GM12878 (cell line): ENCODE data around the gene AGTRAP.

Experiments
- EP300 ChIP-seq, 2 experiments: fragments of 150-350 bp in 1 of 2; IDR thresholded peaks; 2 replicates each; pipeline ENCODE4 v1.6.1; 2011 to 2012; ENCODE audit warnings: low read depth in 2 of 2, low read length in 2 of 2, borderline replicate concordance in 1 of 2, improper control_type of control experiment in 1 of 2, inconsistent platforms in 1 of 2; ENCODE audit not compliant: control insufficient read depth in 1 of 2
- KDM1A ChIP-seq: fragments of 200-600 bp; sonication (generic); IDR thresholded peaks from 2 replicates; pipeline ENCODE4 v1.6.1; 2016; ENCODE audit warnings: borderline replicate concordance
- TCF7 ChIP-seq: IDR thresholded peaks from 2 replicates; pipeline ENCODE4 v1.6.1; 2014; ENCODE audit warnings: antibody characterized with exemption, borderline replicate concordance
- ZNF274 ChIP-seq: IDR thresholded peaks from one replicate; pipeline ENCODE4 v1.8.0; 2011; ENCODE audit not compliant: insufficient read length, insufficient read depth
- TF ChIP-seq, protein P1 (sequence below), 3 experiments: IDR thresholded peaks in 2 of 3; conservative IDR thresholded peaks in 1 of 3; 2 replicates each; pipeline ENCODE4 v1.5.1; 2011; ENCODE audit warnings: low read depth in 3 of 3, low read length in 3 of 3, mild to moderate bottlenecking in 3 of 3, control low read depth in 2 of 3, moderate library complexity in 2 of 3, inconsistent platforms in 1 of 3, mixed read lengths in 1 of 3; ENCODE audit not compliant: control insufficient read depth in 2 of 3, insufficient read depth in 1 of 3; ENCODE audit errors: extremely low read depth in 1 of 3
- TF ChIP-seq, protein P2 (sequence below): IDR thresholded peaks from 2 replicates; pipeline ENCODE4 v1.6.1; 2011; ENCODE audit warnings: low read depth, mild to moderate bottlenecking, low read length, moderate library complexity, borderline replicate concordance; ENCODE audit errors: extremely low read depth
- TF ChIP-seq, protein P3 (sequence below): IDR thresholded peaks from 2 replicates; pipeline ENCODE4 v1.6.1; 2012; ENCODE audit warnings: low read depth, low read length, improper control_type of control experiment
- TF ChIP-seq, protein P4 (sequence below): fragments of 450-650 bp; IDR thresholded peaks from 2 replicates; pipeline ENCODE4 v1.6.1; 2014; ENCODE audit warnings: mild to moderate bottlenecking

DNA sequence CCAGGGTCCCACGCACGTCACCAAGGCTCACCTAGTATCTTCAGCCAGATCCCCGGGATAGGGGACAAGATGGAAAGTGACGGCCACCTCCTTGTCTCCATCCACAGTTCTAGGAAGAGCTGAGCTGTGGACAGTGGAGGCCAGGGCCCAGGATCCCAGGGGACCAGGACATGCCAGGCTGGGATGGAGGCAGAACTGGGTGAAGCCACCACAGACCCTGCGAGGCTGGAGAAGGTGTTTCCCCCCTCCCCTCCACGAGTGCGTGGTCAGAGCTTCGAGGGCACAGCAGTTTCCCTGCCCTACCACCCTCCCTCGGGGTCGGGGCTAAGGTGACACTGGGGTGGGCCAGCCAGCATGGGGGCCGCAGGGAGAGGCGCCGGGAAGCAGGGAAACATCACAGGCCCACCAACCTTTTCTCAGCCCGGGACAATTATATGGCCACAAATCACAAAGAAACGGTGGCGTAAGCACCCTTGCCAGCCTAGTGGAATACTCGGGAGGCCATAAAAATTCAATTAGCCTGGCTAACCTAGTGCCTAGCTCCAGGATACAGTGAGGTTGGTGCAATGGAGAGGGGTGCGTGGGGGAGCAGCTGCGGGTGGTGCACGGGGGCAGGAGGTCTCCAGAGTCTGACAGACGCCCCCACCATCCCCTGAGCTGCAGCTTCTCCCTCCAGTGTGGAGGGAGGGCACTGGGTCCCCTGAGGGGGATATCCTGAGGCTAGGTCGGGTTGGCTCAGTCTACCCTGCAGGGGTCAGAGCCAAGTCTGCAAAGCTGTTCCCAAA, 31.1 kb upstream of the AGTRAP start:
- no peak for TF ChIP-seq EP300 (IDR thresholded peaks at IDR 0.05; ENCODE audit: borderline replicate concordance in 1 of 2, control insufficient read depth in 1 of 2, low read depth in 2 of 2, low read length in 2 of 2)
- TF ChIP-seq KDM1A, result no peak
- TF ChIP-seq, protein P1, sequence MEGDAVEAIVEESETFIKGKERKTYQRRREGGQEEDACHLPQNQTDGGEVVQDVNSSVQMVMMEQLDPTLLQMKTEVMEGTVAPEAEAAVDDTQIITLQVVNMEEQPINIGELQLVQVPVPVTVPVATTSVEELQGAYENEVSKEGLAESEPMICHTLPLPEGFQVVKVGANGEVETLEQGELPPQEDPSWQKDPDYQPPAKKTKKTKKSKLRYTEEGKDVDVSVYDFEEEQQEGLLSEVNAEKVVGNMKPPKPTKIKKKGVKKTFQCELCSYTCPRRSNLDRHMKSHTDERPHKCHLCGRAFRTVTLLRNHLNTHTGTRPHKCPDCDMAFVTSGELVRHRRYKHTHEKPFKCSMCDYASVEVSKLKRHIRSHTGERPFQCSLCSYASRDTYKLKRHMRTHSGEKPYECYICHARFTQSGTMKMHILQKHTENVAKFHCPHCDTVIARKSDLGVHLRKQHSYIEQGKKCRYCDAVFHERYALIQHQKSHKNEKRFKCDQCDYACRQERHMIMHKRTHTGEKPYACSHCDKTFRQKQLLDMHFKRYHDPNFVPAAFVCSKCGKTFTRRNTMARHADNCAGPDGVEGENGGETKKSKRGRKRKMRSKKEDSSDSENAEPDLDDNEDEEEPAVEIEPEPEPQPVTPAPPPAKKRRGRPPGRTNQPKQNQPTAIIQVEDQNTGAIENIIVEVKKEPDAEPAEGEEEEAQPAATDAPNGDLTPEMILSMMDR (IDR thresholded peaks at IDR 0.05 in 2 of 3, conservative IDR thresholded peaks at IDR 0.05 in 1 of 3; ENCODE audit: control insufficient read depth in 2 of 3, extremely low read depth in 1 of 3, insufficient read depth in 1 of 3, low read depth in 3 of 3, low read length in 3 of 3), result no peak
- TF ChIP-seq TCF7, result no peak
- TF ChIP-seq, protein P2, sequence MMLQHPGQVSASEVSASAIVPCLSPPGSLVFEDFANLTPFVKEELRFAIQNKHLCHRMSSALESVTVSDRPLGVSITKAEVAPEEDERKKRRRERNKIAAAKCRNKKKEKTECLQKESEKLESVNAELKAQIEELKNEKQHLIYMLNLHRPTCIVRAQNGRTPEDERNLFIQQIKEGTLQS, result no peak
- no peak for TF ChIP-seq ZNF274
- TF ChIP-seq, protein P3, sequence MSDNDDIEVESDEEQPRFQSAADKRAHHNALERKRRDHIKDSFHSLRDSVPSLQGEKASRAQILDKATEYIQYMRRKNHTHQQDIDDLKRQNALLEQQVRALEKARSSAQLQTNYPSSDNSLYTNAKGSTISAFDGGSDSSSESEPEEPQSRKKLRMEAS, result no peak
- TF ChIP-seq, protein P4, sequence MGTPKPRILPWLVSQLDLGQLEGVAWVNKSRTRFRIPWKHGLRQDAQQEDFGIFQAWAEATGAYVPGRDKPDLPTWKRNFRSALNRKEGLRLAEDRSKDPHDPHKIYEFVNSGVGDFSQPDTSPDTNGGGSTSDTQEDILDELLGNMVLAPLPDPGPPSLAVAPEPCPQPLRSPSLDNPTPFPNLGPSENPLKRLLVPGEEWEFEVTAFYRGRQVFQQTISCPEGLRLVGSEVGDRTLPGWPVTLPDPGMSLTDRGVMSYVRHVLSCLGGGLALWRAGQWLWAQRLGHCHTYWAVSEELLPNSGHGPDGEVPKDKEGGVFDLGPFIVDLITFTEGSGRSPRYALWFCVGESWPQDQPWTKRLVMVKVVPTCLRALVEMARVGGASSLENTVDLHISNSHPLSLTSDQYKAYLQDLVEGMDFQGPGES, result no peak
